GM21717 (cell line): ENCODE results near the gene PPP1R14B.

Source experiments
- ATAC-seq: cut with Tn5 transposase; IDR thresholded peaks from one replicate; pipeline ENCODE4 v1.9.1; 2021; ENCODE audit warnings: mild to moderate bottlenecking, moderate library complexity; ENCODE audit not compliant: unreplicated experiment

Gene PPP1R14B, protein sequence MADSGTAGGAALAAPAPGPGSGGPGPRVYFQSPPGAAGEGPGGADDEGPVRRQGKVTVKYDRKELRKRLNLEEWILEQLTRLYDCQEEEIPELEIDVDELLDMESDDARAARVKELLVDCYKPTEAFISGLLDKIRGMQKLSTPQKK

DNA sequence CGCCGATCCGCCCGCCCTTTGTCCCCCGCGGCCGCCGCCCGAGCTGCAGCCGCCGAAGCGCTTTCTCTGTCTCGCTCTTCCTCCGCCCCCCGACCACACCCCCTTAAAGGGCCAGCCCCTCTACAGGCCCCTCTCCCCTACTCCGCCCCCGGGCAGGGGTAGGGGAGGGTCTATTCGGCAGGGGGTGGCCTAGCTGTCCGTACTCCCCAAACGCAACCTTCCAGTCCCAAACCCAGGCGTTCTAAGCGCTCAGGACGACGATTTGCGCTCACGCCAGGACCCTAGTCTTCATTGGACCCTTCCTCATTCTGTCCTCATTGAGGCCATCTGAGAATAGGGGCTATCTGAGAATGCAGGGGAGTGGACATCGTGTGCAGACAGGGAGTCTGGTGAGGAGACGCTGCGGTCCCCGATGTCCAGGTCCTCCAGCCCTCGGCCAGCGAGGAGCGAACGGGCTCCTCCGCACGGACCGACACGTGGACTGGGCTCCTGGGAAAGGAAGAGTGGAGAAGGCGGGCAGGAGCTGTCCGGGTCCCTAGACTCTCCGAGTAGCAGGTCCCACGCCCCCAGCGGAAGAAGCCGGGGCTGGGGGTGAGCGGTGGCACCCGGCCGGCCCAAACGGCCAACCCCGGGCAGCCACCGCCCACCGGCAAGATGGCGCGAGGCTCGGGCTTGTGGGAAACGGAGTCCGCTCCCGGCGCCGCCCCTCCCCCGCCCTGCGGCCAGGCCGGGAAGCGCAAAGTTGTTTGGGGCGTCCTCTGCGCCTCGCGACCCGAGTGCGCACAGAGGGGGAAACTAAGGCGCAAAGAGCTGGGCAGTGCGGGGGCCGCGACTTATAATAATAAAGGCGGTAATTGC, at the start of gene PPP1R14B:
TSS of gene PPP1R14B (minus strand) at position 73 of the 858 bp plus-strand sequence. CDS start 270 bp downstream, outside the sequence.
- ATAC-seq, result no peak

DNA sequence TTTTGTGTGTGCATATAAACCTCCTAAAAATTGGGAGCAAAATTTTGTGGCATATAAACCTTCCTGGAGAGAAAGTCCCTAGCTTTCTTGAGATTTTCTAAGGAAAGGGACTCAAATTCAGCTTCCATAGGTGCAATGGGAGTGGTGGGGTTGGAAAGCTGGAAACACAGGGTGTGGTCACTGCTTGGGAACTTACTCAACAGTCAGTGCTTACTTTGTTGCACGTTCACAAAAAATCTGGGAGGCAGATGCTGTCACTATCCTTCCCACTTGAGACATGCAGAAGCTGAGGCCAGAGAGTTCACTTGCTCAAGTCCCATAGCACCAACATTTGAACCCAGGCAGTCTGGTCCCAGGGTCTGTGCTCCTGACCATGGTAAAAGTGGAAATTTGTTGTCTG, 49.5 kb upstream of the PPP1R14B start:
- ATAC-seq, result no peak

DNA sequence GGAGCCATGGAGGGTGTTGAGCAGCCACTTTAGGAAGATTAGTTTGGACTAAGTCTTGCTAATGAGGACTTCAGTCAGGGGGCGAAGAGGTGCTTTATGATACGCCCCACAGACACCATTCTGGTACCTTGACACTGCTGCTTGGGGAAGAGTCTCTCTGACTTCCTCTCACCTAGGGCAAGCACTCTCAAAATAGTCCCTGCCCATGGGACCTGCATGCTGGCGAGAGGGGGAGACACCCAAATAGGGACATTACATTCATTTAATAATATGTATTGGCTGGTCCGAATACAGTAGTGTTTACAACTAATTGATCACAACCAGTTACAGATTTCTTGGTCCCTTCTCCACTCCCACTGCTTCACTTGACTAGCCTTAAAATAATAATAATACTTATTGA, 49.0 kb upstream of the PPP1R14B start:
- no peak for ATAC-seq

- ATAC-seq, result no peak
These were observed 48.0 kb upstream of the PPP1R14B start for GRCh38 chr11:64294774-64295173.

DNA sequence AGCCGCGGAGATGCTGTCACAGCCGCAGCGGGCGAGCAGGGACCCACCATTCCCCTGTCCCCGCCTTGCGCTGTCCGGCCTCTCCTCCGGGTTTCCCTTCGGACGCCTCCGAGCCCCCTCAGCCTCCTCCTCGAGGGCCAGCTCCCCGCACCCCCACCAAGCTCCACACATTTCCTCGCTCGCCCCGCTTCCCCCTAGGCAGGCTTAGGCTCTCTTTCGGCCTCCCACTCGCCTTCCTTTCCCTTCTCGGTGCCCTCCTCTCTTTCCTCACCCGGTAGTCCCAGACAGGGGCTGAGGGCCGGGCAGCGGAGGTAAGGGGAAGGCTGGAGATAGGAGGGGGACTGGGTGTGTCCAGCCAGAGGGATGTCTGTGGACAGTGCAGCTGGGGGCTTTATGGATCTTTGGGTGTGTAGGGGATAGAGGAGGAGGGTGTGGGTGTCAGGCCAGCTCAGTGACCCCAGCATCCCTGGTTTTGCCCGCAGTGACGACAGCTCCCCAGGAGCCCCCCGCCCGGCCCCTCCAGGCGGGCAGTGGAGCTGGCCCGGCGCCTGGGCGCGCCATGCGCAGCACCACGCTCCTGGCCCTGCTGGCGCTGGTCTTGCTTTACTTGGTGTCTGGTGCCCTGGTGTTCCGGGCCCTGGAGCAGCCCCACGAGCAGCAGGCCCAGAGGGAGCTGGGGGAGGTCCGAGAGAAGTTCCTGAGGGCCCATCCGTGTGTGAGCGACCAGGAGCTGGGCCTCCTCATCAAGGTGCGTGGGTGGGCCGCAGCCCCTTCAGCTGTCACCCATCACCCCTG, 45.9 kb upstream of the PPP1R14B start:
- no peak for ATAC-seq

- no peak for ATAC-seq
These were observed 45.2 kb upstream of the PPP1R14B start for GRCh38 chr11:64291752-64292459.

DNA sequence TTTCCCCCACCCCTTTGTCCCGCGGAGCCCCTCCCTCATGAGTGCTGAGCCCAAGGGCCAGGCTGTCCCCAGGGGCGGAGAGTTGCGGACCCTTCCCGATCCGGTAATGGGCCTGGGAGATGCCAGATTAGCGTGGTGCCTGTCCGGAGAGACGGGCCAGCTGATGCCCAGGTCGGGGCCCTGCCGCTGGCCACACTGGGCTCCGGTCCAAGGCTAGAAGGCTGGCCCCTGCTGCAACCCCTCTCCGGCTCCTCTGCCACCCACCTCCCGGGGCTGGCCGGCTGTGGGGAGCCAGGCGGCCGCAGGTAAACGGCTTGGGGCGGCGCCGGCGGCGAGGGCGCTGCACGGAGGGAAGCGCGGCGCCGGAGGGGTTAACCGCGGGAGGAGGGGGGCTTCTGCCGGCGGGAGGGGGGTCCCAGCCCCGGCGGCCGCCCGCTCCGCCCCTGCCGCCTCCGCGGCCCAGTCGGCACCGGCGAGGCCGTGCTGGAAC, 44.6 kb upstream of the PPP1R14B start, which contains the start of gene KCNK4:
TSS of gene KCNK4 (plus strand) at position 41 of the 490 bp plus-strand sequence. CDS start 1,717 bp downstream, outside the sequence.
- no peak for ATAC-seq

- ATAC-seq, result no peak
These were observed 43.9 kb upstream of the PPP1R14B start for GRCh38 chr11:64290352-64291261.

DNA sequence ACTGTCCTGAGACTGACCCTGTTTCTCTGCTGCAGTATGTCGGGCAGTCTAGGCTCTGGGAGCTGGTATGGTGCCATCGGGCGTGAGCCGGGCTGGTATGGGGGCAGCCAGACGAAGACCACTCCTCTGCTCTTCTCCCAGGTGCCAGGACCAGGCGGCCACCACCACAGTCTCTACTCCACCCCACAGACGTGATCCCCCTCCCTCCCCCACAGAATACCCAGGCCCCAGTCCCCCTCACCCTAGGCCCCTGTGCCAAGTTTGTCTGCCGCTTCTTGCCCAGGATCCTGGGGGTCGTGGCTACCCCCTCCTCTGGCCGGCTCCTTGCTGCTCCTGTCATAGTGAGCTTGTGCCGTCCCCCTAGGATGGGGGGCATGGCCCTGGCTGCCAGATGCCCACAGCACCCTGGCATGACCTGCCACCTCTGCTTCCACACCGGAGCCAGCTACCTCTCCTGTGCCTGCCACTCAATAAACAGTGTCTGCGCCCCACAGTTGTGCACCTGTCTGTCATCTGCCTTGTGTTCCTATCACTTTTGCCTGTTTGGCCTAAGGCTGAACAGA, 42.3 kb upstream of the PPP1R14B start:
- no peak for ATAC-seq

GRCh38 chr11:64288353-64288750, 41.6 kb upstream of the PPP1R14B start:
- ATAC-seq, result no peak

GRCh38 chr11:64287676-64288352, 41.1 kb upstream of the PPP1R14B start:
- no peak for ATAC-seq

GRCh38 chr11:64286801-64287159, 40.0 kb upstream of the PPP1R14B start:
- ATAC-seq, result no peak

- no peak for ATAC-seq
These were observed 39.4 kb upstream of the PPP1R14B start for GRCh38 chr11:64285885-64286800.

DNA sequence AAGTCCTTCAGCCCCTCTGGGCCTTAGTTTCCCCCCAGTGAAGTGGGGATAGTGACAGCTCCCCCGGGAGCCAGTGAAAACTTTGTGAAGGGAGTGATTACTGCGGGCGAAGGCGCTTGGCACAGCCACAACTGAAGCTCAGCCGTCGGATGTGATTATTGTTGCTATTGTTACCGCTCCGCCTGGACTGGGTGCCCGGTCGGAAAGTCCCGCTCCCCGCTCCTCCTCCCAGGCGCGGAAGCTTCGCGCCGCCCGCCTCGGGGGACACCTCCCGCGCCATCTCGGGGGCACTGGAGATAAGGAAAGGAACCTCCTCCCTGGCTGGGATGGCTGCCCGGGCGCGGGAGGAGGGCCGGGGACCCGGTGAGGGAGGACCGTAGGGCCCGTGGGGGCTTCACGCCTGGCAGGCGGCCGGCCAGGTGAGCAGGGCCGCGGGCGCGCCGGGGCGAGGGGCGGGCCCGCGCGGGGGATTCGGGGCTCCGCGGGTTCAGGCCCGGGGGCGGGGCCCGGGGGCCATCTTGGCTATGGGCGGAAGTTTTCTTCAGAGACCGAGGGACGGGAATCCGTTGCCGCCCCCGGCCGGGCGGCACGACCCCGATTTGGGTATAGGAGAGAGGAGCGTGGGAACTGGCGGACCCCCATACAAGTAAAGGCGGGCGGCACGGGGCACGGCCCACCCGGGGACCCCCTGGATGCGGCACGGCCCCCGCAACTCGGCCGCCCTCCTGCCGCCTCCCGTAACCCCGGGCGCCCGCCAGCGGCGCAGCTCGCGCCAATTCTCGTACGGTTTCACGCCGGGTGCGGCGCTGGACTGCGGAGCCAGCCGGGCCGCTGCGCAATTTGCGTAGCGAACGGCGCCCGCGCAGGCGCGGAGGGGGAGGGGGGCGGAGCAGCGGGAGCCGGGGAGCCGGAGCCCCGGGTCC, 38.5 kb upstream of the PPP1R14B start, which contains the start of gene GPR137:
TSS of gene GPR137 (plus strand) at position 887 of the 923 bp plus-strand sequence. CDS start 677 bp downstream, outside the sequence.
- peak; percentile 46 for ATAC-seq

- peak; percentile 72 for ATAC-seq
These were observed 37.6 kb upstream of the PPP1R14B start, which contains the start of gene BAD for GRCh38 chr11:64284048-64284961. Gene BAD, minus strand, starts transcription at chr11:64284665. Its CDS starts 297 bp downstream, at chr11:64284368.
